Astrocyte of the spinal cord (primary cell): ENCODE data around the gene SLC35F2.
"Not testable (repeated sequence)": the region's sequence is repeated elsewhere in the genome, so short reads cannot be mapped to it uniquely, and the experiment has no call there.

Experiments used
- DNase-seq: peaks from one replicate; pipeline ENCODE4 v3.0.0; 2011; ENCODE audit warnings: low read depth, low spot score
- H3K4me3 ChIP-seq: 2 replicates; pipeline ENCODE4 v1.5.1; 2011; ENCODE audit warnings: low read depth, mild to moderate bottlenecking, low read length, moderate library complexity
- in situ Hi-C: cut with HindIII; loops from 2 replicates; pipeline ENCODE4 v1.10.0; 2017; ENCODE audit warnings: low sequenced_read_pairs
- TF ChIP-seq, protein P1 (sequence below): IDR thresholded peaks from 2 replicates; pipeline ENCODE4 v1.5.1; 2012; ENCODE audit warnings: low read depth, mild to moderate bottlenecking, low read length, inconsistent platforms

The SLC35F2 gene, protein sequence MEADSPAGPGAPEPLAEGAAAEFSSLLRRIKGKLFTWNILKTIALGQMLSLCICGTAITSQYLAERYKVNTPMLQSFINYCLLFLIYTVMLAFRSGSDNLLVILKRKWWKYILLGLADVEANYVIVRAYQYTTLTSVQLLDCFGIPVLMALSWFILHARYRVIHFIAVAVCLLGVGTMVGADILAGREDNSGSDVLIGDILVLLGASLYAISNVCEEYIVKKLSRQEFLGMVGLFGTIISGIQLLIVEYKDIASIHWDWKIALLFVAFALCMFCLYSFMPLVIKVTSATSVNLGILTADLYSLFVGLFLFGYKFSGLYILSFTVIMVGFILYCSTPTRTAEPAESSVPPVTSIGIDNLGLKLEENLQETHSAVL

DNA sequence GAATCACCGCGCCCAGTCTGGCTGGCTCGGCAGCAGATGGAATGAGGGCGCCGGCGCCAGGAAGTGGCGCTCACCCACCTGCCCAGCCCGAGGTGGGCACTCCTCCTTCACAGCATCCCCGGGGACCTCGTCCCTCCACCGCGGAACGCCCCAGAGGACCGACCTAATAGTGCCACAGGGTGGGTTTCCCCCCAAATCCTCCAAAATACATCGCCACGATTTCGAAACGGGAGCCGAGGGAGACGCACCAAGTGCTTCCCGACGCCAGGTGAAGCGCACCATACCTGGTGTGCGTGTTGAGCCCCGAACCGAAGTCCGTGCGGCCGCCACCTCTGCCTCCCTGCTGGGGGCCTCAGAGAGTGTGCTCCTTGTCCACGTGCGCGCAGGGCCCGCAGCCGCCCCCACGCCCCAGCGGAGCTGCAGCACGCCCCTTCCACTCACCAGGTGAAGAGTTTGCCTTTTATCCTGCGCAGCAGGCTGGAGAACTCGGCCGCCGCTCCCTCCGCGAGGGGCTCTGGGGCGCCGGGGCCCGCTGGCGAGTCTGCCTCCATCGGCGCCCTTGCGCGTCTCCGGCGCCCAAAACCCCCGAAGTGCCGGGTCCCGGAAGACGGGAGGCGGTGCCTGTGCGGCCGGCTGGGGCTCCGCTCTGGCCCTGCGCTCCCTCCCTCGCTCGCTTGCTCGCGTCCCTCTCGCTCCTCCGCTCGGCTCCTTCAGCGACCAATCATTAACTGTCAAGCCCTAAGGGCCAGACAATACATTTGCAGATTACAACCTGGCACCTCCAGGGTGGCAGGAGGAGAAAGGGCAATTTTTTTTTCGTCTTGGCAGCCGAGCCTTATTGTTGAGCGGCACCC, at the start of gene SLC35F2:
SLC35F2 (minus strand) TSS at position 571 of the 854 bp plus-strand sequence; CDS start at position 551, 20 bp downstream.
- peak within 1 kb of the TSS; percentile 83 for H3K4me3 ChIP-seq
- DNase-seq: peak; percentile 61
- in situ Hi-C loops: no loop called here
- TF ChIP-seq, protein P1, sequence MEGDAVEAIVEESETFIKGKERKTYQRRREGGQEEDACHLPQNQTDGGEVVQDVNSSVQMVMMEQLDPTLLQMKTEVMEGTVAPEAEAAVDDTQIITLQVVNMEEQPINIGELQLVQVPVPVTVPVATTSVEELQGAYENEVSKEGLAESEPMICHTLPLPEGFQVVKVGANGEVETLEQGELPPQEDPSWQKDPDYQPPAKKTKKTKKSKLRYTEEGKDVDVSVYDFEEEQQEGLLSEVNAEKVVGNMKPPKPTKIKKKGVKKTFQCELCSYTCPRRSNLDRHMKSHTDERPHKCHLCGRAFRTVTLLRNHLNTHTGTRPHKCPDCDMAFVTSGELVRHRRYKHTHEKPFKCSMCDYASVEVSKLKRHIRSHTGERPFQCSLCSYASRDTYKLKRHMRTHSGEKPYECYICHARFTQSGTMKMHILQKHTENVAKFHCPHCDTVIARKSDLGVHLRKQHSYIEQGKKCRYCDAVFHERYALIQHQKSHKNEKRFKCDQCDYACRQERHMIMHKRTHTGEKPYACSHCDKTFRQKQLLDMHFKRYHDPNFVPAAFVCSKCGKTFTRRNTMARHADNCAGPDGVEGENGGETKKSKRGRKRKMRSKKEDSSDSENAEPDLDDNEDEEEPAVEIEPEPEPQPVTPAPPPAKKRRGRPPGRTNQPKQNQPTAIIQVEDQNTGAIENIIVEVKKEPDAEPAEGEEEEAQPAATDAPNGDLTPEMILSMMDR: no peak

DNA sequence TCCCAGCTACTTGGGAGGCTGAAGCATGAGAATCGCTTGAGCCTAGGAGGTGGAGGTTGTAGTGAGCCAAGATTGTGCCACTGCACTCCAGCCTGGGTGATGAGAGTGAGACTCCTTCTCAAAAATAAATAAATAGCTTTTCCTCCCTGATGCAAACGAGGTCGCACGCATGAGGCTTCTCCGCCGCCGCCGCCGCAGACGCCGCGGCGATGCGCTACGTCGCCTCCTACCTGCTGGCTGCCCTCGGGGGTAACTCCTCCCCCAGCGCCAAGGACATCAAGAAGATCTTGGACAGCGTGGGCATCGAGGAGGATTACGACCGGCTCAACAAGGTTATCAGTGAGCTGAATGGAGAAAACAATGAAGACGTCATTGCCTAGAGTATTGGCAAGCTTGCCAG, 49.6 kb upstream of the SLC35F2 start:
- DNase-seq: no peak
- in situ Hi-C loops: no loop called here
- TF ChIP-seq, protein P1: no peak
- no peak overlapping the region for H3K4me3 ChIP-seq

DNA sequence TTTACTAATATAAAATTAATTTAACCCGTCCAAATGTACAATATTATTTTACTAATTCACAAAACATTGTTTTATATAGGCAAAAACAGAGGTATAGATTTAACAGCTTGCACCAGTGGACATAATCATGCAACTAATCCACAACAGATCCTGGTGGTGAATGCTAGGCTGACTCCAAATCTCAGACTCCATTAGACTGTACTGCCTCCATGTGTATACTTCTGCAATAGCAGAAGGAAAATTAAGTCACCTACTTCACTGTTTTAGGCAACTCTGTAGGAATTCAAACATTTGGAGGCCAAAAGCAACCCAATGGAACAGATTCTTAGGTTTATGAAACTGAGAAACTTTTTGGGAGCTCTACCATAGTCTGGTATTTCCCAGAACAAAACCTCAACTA, 39.7 kb upstream of the SLC35F2 start:
- TF ChIP-seq, protein P1: peak; percentile 68
- no peak overlapping the region for H3K4me3 ChIP-seq
- DNase-seq: peak; percentile 59
- in situ Hi-C loops: no loop called here

GRCh38 chr11:107882095-107882820, 23.7 kb upstream of the SLC35F2 start:
- H3K4me3 ChIP-seq: no peak overlapping the region
- in situ Hi-C loops: no loop called here
- TF ChIP-seq, protein P1: no peak
- DNase-seq: no peak

GRCh38 chr11:107881471-107881870, 22.9 kb upstream of the SLC35F2 start:
- DNase-seq, H3K4me3 ChIP-seq, in situ Hi-C loops: not testable (repeated sequence)

- no peak for DNase-seq
- in situ Hi-C loops: no loop called here
Observed at GRCh38 chr11:107876141-107876540, 17.6 kb upstream of the SLC35F2 start.

More at GRCh38 chr11:107876141-107876540, 17.6 kb upstream of the SLC35F2 start:
- no peak overlapping the region for H3K4me3 ChIP-seq
- TF ChIP-seq, protein P1: no peak
